Lower leg skin (tissue), 3 donors: ENCODE results near the gene ADAM19.

Source experiments
- POLR2A ChIP-seq, 2 donors: fragments of 450-650 bp; IDR thresholded peaks; one replicate each; pipeline ENCODE4 v1.6.1; 2016 to 2017; ENCODE audit warnings: antibody characterized with exemption in 2 of 2, mild to moderate bottlenecking in 1 of 2, moderate library complexity in 1 of 2
- TF ChIP-seq, protein P1 (sequence below), 3 donors: fragments of 450-650 bp; IDR thresholded peaks; one replicate each; pipeline ENCODE4 v1.5.1; 2016; ENCODE audit warnings: antibody characterized with exemption in 3 of 3, mild to moderate bottlenecking in 3 of 3, moderate library complexity in 2 of 3

DNA sequence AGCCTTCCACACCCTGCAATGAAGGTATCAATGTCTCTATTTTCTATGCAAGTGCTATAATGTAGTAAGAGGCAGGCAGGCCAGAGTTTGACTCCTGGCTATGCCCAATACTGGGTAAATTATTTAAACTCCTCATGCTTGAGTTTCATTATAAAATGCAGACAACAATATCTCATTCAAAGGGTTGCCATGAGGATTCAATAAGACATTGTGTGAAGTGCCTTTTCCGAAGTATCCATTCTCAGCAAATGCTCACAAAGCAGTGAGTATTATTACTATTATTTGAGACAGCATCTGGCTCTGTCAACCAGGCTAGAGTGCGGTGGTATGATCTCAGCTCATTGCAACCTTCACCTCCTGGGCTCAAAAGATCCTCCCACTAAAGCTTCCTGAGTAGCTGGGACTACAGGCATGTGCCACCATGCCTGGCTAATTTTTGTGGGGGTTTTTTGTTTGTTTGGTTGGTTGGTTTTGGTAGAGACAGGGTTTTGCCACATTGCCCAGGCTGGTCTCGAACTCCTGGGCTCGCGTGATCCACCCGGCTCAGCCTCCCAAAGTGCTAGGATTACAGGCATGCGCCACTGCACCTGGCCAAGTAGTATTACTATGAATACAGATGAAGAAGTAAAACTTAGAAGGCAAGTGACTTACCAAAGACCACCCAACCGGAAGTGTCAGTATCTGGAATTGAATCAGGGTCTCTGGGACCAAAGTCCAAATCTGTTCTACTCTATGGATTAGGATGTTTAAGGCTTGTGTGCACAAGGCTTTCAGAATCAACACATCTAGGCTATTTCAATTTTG is 18.8 kb downstream of the ADAM19 start:
- TF ChIP-seq, protein P1, sequence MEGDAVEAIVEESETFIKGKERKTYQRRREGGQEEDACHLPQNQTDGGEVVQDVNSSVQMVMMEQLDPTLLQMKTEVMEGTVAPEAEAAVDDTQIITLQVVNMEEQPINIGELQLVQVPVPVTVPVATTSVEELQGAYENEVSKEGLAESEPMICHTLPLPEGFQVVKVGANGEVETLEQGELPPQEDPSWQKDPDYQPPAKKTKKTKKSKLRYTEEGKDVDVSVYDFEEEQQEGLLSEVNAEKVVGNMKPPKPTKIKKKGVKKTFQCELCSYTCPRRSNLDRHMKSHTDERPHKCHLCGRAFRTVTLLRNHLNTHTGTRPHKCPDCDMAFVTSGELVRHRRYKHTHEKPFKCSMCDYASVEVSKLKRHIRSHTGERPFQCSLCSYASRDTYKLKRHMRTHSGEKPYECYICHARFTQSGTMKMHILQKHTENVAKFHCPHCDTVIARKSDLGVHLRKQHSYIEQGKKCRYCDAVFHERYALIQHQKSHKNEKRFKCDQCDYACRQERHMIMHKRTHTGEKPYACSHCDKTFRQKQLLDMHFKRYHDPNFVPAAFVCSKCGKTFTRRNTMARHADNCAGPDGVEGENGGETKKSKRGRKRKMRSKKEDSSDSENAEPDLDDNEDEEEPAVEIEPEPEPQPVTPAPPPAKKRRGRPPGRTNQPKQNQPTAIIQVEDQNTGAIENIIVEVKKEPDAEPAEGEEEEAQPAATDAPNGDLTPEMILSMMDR (IDR thresholded peaks at IDR 0.05): no peak
- no peak for TF ChIP-seq POLR2A (IDR thresholded peaks at IDR 0.05)
